MCF 10A (cell line): ENCODE results near the gene KCNIP2. TPM values are rescaled to one million over a fixed set of nuclear protein-coding genes. Genes with fewer than 3 reads are reported as not detected.

Experiments used
- BruUV-seq: library from RNA; stranded (reverse); fragments of 400-500 nt; replicated peaks from 2 replicates; lab custom pipeline; 2021; lab: Mats Ljungman, UMichigan
- CTCF ChIA-PET: fragments of 300-600 bp; sonication (Branson Sonifier 250); formaldehyde crosslinking; extraction: SDS; loops from one replicate; lab custom pipeline; 2021; ENCODE audit warnings: antibody characterized with exemption, inconsistent platforms; lab: Yijun Ruan, JAX
- POLR2A ChIA-PET: fragments of 300-600, 350-650 bp; sonication (Branson Sonifier 250); formaldehyde crosslinking; extraction: SDS; loops from one replicate; lab custom pipeline; 2020; ENCODE audit warnings: antibody characterized with exemption, inconsistent platforms; lab: Yijun Ruan, JAX
- DNase-seq: peaks from one replicate; pipeline ENCODE4 v3.0.0-alpha.2; 2018; ENCODE audit not compliant: unreplicated experiment
- H3K27ac Mint-ChIP-seq: one replicate; pipeline ENCODE4 v1.8.0; 2022; ENCODE audit warnings: mild to moderate bottlenecking, low read depth, mixed read lengths; ENCODE audit not compliant: unreplicated experiment
- H3K27me3 Mint-ChIP-seq: one replicate; pipeline ENCODE4 v1.8.0; 2022; ENCODE audit warnings: mixed read lengths; ENCODE audit not compliant: insufficient read depth, unreplicated experiment
- H3K36me3 Mint-ChIP-seq: one replicate; pipeline ENCODE4 v1.8.0; 2022; ENCODE audit warnings: mild to moderate bottlenecking, moderate library complexity, mixed read lengths; ENCODE audit not compliant: insufficient read depth, unreplicated experiment
- H3K4me1 Mint-ChIP-seq: one replicate; pipeline ENCODE4 v1.8.0; 2022; ENCODE audit warnings: mixed read lengths; ENCODE audit not compliant: insufficient read depth, unreplicated experiment
- H3K4me3 Mint-ChIP-seq: one replicate; pipeline ENCODE4 v1.8.0; 2022; ENCODE audit warnings: mild to moderate bottlenecking, moderate library complexity, mixed read lengths; ENCODE audit not compliant: unreplicated experiment
- H3K9me3 Mint-ChIP-seq: one replicate; pipeline ENCODE4 v1.8.0; 2022; ENCODE audit warnings: mixed read lengths; ENCODE audit not compliant: unreplicated experiment
- CTCF ChIP-seq: fragments of 200-600 bp; IDR thresholded peaks from one replicate; pipeline ENCODE4 v1.8.0; 2022; ENCODE audit warnings: antibody characterized with exemption, mild to moderate bottlenecking; ENCODE audit not compliant: unreplicated experiment
- intact Hi-C: fragments of 100-400 bp; cut with micrococcal nuclease; formaldehyde crosslinking; loops from 2 replicates; pipeline ENCODE4 v1.14.1; 2022
- total RNA-seq: library from RNA; stranded (reverse); gene quantifications from 2 replicates; pipeline ENCODE4 v1.2.3, GENCODE V29; 2022

KCNIP2 gene
- total RNA-seq, 1 experiment from 2014 or later = 2.1 TPM

GRCh38 chr10:101831169-101831811 is 12.3 kb downstream of the KCNIP2 start:
- ChIA-PET CTCF (interaction anchor here (1.6 kb wide), 1 partner anchor 9 kb away, joined by 9 read pairs; no protein-coding TSS in a partner anchor), POLR2A (interaction anchor here (0.7 to 2.1 kb wide), 2 partner anchors 13 to 15 kb away, joined by 3 to 19 read pairs; partner anchors contain the start of gene OGA)
- no peaks in the 10 kb centered on the region for H3K27me3 Mint-ChIP-seq
- DNase-seq = no peak
- peak overlapping the region; percentile 80 for H3K4me3 Mint-ChIP-seq
- no peaks in the 10 kb centered on the region for H3K9me3 Mint-ChIP-seq
- TF ChIP-seq CTCF = no peak
- peak overlapping the region; percentile 75 for H3K27ac Mint-ChIP-seq
- peaks cover 11% of the 10 kb centered on the region for H3K36me3 Mint-ChIP-seq
- BruUV-seq = no TSS peak
- H3K4me1 Mint-ChIP-seq = peaks cover 25% of the 10 kb centered on the region
- intact Hi-C loops = no loop called here

- DNase-seq = peak; percentile 87
- ChIA-PET CTCF (interaction anchor here (1.0 kb wide), 1 partner anchor 11 kb away, joined by 4 read pairs; no protein-coding TSS in a partner anchor), POLR2A (interaction anchor here (0.7 to 2.1 kb wide), 2 partner anchors 12 to 14 kb away, joined by 3 to 19 read pairs; partner anchors contain the start of gene OGA)
- Mint-ChIP-seq H3K27me3 (no peaks in the 10 kb centered on the region), H3K4me1 (peaks cover 25% of the 10 kb centered on the region), H3K9me3 (no peaks in the 10 kb centered on the region), H3K36me3 (peaks cover 11% of the 10 kb centered on the region), H3K27ac (peak overlapping the region; percentile 75), H3K4me3 (peak overlapping the region; percentile 80)
- no TSS peak for BruUV-seq
- no peak for TF ChIP-seq CTCF
- intact Hi-C loops = no loop called here
These were observed 13.1 kb downstream of the KCNIP2 start for GRCh38 chr10:101830322-101831168.

GRCh38 chr10:101829561-101830315 is 13.9 kb downstream of the KCNIP2 start:
- no peaks in the 10 kb centered on the region for H3K27me3 Mint-ChIP-seq
- no peaks in the 10 kb centered on the region for H3K9me3 Mint-ChIP-seq
- POLR2A ChIA-PET = interaction anchor here (2.1 kb wide), 1 partner anchor 11 kb away, joined by 19 read pairs; the partner anchor contains the start of gene OGA
- no TSS peak for BruUV-seq
- peaks cover 21% of the 10 kb centered on the region for H3K4me1 Mint-ChIP-seq
- CTCF ChIA-PET = interaction anchor here (1.0 kb wide), 2 partner anchors 10 to 12 kb away, joined by 4 read pairs; no protein-coding TSS in a partner anchor
- H3K27ac Mint-ChIP-seq = peak overlapping the region; percentile 75
- TF ChIP-seq CTCF = no peak
- peaks cover 14% of the 10 kb centered on the region for H3K36me3 Mint-ChIP-seq
- peak overlapping the region; percentile 80 for H3K4me3 Mint-ChIP-seq
- DNase-seq = no peak
- intact Hi-C loops = no loop called here
